ENCODE results near the gene RPL32. TPM values are rescaled to one million over a fixed set of nuclear protein-coding genes. Genes with fewer than 3 reads are reported as not detected.
A peak's percentile ranks its signal among the peaks of the same experiment; 100 is the strongest.

The RPL32 gene
- total RNA-seq, 1 experiment from 2014 or later = 2,021 TPM

- Histone ChIP-seq H3K27ac (ENCODE audit: insufficient read length, low read depth, low read length) (no peak overlapping the region), H3K23me2 (ENCODE audit: insufficient read length, low read depth, low read length, poor library complexity, severe bottlenecking) (peaks cover 8% of the 10 kb centered on the region), H2BK20ac (ENCODE audit: low read depth, low read length, poor library complexity, severe bottlenecking) (no peak overlapping the region), H3T11ph (ENCODE audit: low read length) (no peak overlapping the region), H3K9ac (ENCODE audit: extremely low read depth, insufficient read length, low read length) (no peak overlapping the region), H2AK5ac (ENCODE audit: insufficient read length, low read length) (no peak overlapping the region), H3K9me3 (ENCODE audit: control insufficient read depth, low read depth, low read length) (peaks cover 8% of the 10 kb centered on the region), H3K27me3 (ENCODE audit: insufficient read depth, low read length) (no peaks in the 10 kb centered on the region), H3K79me1 (ENCODE audit: insufficient read depth, low read depth, low read length, poor library complexity, severe bottlenecking) (peaks cover 10% of the 10 kb centered on the region), H3K56ac (ENCODE audit: insufficient read length, low read depth, low read length) (no peak overlapping the region), H3K14ac (ENCODE audit: insufficient read depth, low read length) (no peak overlapping the region), H3K18ac (ENCODE audit: insufficient read length, low read depth, low read length) (no peak overlapping the region), H2AFZ (ENCODE audit: low read length) (no peak overlapping the region), H2BK15ac (ENCODE audit: low read depth, low read length) (no peak overlapping the region), H4K20me1 (ENCODE audit: control insufficient read depth, insufficient read depth, insufficient read length) (no peaks in the 10 kb centered on the region), H3K79me2 (ENCODE audit: insufficient read depth, low read length) (peaks cover 27% of the 10 kb centered on the region), H3K4ac (ENCODE audit: low read depth, low read length) (no peak overlapping the region), H2BK120ac (ENCODE audit: low read depth, low read length, poor library complexity, severe bottlenecking) (no peak overlapping the region), H4K5ac (ENCODE audit: insufficient read length, low read depth, low read length) (no peak overlapping the region), H4K8ac (replicated peaks; ENCODE audit: insufficient read length, low read depth, low read length) (no peak overlapping the region), H2BK5ac (ENCODE audit: insufficient read length, low read length) (no peak overlapping the region), H3K23ac (ENCODE audit: insufficient read length, low read depth, low read length) (no peak overlapping the region), H2BK12ac (ENCODE audit: insufficient read length, low read depth, low read length) (no peak overlapping the region), H3K4me1 (ENCODE audit: insufficient read depth, low read length) (peaks cover 3% of the 10 kb centered on the region; the same call in 1 of the 2 replicates), H3K4me2 (ENCODE audit: insufficient read depth, insufficient read length, low read length) (no peak overlapping the region), H4K91ac (ENCODE audit: insufficient read length, low read depth, low read length) (no peak overlapping the region)
- DNase-seq = no peak
- no CpG with 5 or more reads among the region's 7 CpGs for WGBS (ENCODE audit: extremely low coverage, insufficient read length, low lambda C conversion rate)
- H3K9me3 Mint-ChIP-seq = peaks cover 14% of the 10 kb centered on the region in 2 experiments
- no peaks in the 10 kb centered on the region for H3K27me3 Mint-ChIP-seq (ENCODE audit: low read depth)
- peaks cover 40 to 45% of the 10 kb centered on the region in 2 experiments for H3K4me1 Mint-ChIP-seq
- H3K36me3 Mint-ChIP-seq (ENCODE audit: insufficient read depth in 1 of 3, low read depth in 3 of 3) = peaks cover 44 to 53% (median 53%) of the 10 kb centered on the region in 3 experiments
- peak; percentile 14; the same call in 2 of the 3 replicates for TF ChIP-seq CTCF (conservative IDR thresholded peaks at IDR 0.05)
- H3K27ac Mint-ChIP-seq = peak overlapping the region in 1 of 3 experiments; percentile 32; a peak in 2 of 7 replicates
- peak overlapping the region in 1 of 2 experiments; percentile 98; a peak in 3 of 5 replicates for H3K4me3 Mint-ChIP-seq
Observed at GRCh38 chr3:12841970-12842328, 584 bp upstream of the RPL32 start.
